ENCODE data around the gene OCA2.

The OCA2 gene

GRCh38 chr15:27869697-27870281, 229.3 kb downstream of the OCA2 start:
- H3K36me3 ChIP-seq (replicated peaks), result no peaks in the 10 kb centered on the region
- H3K4me3 ChIP-seq, result no peak overlapping the region
- in situ Hi-C loops (cut with MboI; ENCODE audit: low sequenced_read_pairs), result no loop called here
- no peaks in the 10 kb centered on the region for H3K4me1 ChIP-seq
- no peaks in the 10 kb centered on the region for H3K9me3 ChIP-seq
- no peaks in the 10 kb centered on the region for H3K27me3 ChIP-seq (ENCODE audit: low read depth)
- no peak for DNase-seq (ENCODE audit: low spot score in 2 of 2)

DNA sequence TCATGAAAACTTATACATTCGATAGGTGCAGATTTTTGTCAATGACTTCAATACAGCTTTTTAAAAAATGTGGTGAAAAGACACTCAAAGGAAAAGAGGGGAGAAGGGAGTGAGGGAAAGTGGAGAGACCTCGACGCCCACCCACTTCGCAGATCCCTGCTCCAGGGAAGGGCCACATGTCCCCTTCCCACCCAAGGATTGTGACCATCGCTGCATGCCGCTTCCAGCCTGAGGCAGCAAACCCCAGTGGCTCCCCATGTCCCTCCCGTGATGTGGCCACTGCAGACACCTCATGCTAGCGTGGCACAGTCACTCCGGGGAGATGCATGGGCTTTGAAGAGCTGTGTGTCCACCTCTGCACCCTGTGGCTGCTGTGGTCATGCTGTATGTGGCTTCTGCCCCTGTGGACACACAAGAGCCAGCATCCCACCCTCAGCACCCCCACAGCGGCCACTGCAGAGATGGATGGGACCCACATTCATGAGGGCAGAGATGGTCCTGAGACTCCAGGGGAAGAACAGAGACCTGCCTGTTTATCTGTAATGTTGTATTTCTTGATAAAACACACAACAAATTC, 230.2 kb downstream of the OCA2 start:
- Histone ChIP-seq H3K27me3 (ENCODE audit: low read depth) (no peaks in the 10 kb centered on the region), H3K36me3 (replicated peaks) (no peaks in the 10 kb centered on the region), H3K4me1 (no peaks in the 10 kb centered on the region), H3K9me3 (no peaks in the 10 kb centered on the region), H3K4me3 (no peak overlapping the region)
- DNase-seq (ENCODE audit: low spot score in 2 of 2), result no peak
- in situ Hi-C loops (cut with MboI; ENCODE audit: low sequenced_read_pairs), result no loop called here

GRCh38 chr15:27867861-27868260, 231.3 kb downstream of the OCA2 start:
- Histone ChIP-seq H3K4me3 (no peak overlapping the region), H3K27me3 (ENCODE audit: low read depth) (no peaks in the 10 kb centered on the region), H3K36me3 (replicated peaks) (no peaks in the 10 kb centered on the region), H3K4me1 (no peaks in the 10 kb centered on the region), H3K9me3 (no peaks in the 10 kb centered on the region)
- no peak for DNase-seq (ENCODE audit: low spot score in 2 of 2)
- in situ Hi-C loops (cut with MboI; ENCODE audit: low sequenced_read_pairs), result no loop called here

GRCh38 chr15:27866505-27867165, 232.5 kb downstream of the OCA2 start:
- H3K36me3 ChIP-seq (replicated peaks), result no peaks in the 10 kb centered on the region
- DNase-seq (ENCODE audit: low spot score in 2 of 2), result no peak
- in situ Hi-C loops (cut with MboI; ENCODE audit: low sequenced_read_pairs), result no loop called here
- no peaks in the 10 kb centered on the region for H3K27me3 ChIP-seq (ENCODE audit: low read depth)
- no peak overlapping the region for H3K4me3 ChIP-seq
- no peaks in the 10 kb centered on the region for H3K4me1 ChIP-seq
- H3K9me3 ChIP-seq, result no peaks in the 10 kb centered on the region

- in situ Hi-C loops (cut with MboI; ENCODE audit: low sequenced_read_pairs), result no loop called here
- Histone ChIP-seq H3K9me3 (no peaks in the 10 kb centered on the region), H3K4me1 (no peaks in the 10 kb centered on the region), H3K36me3 (replicated peaks) (no peaks in the 10 kb centered on the region), H3K4me3 (no peak overlapping the region), H3K27me3 (ENCODE audit: low read depth) (no peaks in the 10 kb centered on the region)
- no peak for DNase-seq (ENCODE audit: low spot score in 2 of 2)
These were observed 233.2 kb downstream of the OCA2 start for GRCh38 chr15:27865926-27866325.

- Histone ChIP-seq H3K9me3 (no peaks in the 10 kb centered on the region), H3K4me3 (no peak overlapping the region), H3K36me3 (replicated peaks) (no peaks in the 10 kb centered on the region), H3K27me3 (ENCODE audit: low read depth) (no peaks in the 10 kb centered on the region), H3K4me1 (no peaks in the 10 kb centered on the region)
- in situ Hi-C loops (cut with MboI; ENCODE audit: low sequenced_read_pairs), result no loop called here
- DNase-seq (ENCODE audit: low spot score in 2 of 2), result no peak
These were observed 233.7 kb downstream of the OCA2 start for GRCh38 chr15:27865323-27865922.

DNA sequence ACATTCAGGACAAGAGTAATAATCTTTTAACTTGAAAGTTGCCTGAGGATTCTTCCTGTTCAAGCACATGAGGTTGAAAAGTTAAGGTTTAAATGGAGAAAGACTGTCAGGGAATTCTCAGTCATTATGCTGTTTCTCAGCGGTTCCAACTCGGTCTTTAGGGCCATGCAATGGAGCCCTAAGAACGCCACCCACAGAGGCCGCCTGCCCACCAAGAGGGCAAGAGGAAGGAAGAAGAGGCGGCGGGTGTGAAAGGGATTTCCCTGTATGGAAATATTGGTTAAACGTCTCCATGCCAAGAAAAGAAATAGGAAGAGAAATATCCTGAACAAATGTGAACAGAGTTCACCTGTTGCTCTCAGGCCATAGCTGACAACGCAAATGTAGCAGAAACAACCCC, 234.4 kb downstream of the OCA2 start:
- Histone ChIP-seq H3K9me3 (no peaks in the 10 kb centered on the region), H3K4me3 (no peak overlapping the region), H3K27me3 (ENCODE audit: low read depth) (no peaks in the 10 kb centered on the region), H3K36me3 (replicated peaks) (no peaks in the 10 kb centered on the region), H3K4me1 (no peaks in the 10 kb centered on the region)
- in situ Hi-C loops (cut with MboI; ENCODE audit: low sequenced_read_pairs), result no loop called here
- DNase-seq (ENCODE audit: low spot score in 2 of 2), result no peak

- Histone ChIP-seq H3K9me3 (no peaks in the 10 kb centered on the region), H3K4me1 (no peaks in the 10 kb centered on the region), H3K27me3 (ENCODE audit: low read depth) (no peaks in the 10 kb centered on the region), H3K4me3 (no peak overlapping the region), H3K36me3 (replicated peaks) (no peaks in the 10 kb centered on the region)
- in situ Hi-C loops (cut with MboI; ENCODE audit: low sequenced_read_pairs), result no loop called here
- no peak for DNase-seq (ENCODE audit: low spot score in 2 of 2)
These were observed 235.0 kb downstream of the OCA2 start for GRCh38 chr15:27864086-27864485.

DNA sequence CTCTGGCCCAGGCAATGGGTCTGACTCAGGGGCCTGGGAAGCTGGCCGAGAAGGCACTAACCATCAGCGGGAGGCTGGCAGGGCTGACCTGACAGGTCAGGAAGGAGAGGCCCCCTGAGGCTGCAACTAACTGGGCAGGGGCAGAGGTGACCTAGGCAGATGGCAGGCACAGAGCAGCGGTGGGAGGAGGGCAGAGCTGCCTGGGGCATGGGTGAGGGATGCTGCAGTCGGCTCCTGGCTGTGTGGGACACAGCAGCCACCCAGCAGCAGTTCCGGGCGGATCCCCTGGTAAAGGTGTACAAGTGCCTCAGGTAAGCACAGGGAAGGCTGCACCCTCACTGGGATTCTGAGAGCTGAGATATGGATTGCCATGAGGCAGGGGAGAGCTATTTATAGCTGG, 236.1 kb downstream of the OCA2 start:
- Histone ChIP-seq H3K36me3 (replicated peaks) (no peaks in the 10 kb centered on the region), H3K4me1 (no peaks in the 10 kb centered on the region), H3K27me3 (ENCODE audit: low read depth) (no peaks in the 10 kb centered on the region), H3K9me3 (no peaks in the 10 kb centered on the region), H3K4me3 (no peak overlapping the region)
- no peak for DNase-seq (ENCODE audit: low spot score in 2 of 2)
- in situ Hi-C loops (cut with MboI; ENCODE audit: low sequenced_read_pairs), result no loop called here

DNA sequence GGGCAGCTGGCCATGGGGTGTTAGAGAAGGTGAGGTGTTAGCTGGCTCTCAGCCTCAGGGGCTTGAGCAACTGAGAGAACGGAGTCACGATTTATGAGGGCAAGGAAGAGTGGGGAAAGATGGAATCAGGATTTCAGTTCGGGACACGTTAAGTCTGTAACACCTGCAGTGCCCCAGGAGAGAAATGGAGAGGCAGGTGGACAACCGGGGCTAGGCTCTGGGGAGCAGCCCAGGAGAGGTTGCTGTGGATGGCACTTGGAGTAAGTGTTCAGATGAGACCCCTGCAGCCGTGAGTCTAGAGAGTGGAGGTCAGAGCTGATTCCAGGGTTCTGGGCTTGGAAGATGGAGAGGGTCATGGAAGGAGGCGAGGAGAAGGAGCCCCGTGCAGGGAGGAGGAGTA, 237.9 kb downstream of the OCA2 start:
- no peak for DNase-seq (ENCODE audit: low spot score in 2 of 2)
- in situ Hi-C loops (cut with MboI; ENCODE audit: low sequenced_read_pairs), result no loop called here
- Histone ChIP-seq H3K36me3 (replicated peaks) (no peaks in the 10 kb centered on the region), H3K4me1 (no peaks in the 10 kb centered on the region), H3K27me3 (ENCODE audit: low read depth) (no peaks in the 10 kb centered on the region), H3K9me3 (no peaks in the 10 kb centered on the region), H3K4me3 (no peak overlapping the region)

DNA sequence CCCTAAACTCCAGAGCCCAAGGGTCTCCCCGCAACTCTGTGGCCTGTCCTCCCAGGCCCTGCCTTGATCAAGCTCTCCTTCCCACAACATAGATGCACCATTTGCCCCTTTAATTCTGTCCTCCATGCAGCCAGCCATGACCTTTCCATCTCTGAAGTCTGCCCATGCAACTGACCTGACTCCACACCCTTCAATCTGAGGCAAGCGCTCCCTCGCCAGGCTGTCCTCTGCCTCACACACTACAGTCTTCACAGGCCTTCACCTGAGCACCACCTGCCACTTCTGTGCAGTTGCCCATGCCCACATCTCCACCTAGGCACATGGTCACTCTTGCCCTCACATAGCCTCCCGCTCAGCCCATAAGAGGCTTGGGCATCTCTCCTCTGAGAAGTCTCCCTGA, 244.0 kb downstream of the OCA2 start:
- DNase-seq (ENCODE audit: low spot score in 2 of 2), result no peak
- H3K36me3 ChIP-seq (replicated peaks), result no peaks in the 10 kb centered on the region
- in situ Hi-C loops (cut with MboI; ENCODE audit: low sequenced_read_pairs), result no loop called here

GRCh38 chr15:27854601-27855000, 244.5 kb downstream of the OCA2 start:
- Histone ChIP-seq H3K27me3 (ENCODE audit: low read depth) (no peaks in the 10 kb centered on the region), H3K4me1 (no peaks in the 10 kb centered on the region), H3K4me3 (no peak overlapping the region), H3K9me3 (no peaks in the 10 kb centered on the region), H3K36me3 (replicated peaks) (no peaks in the 10 kb centered on the region)
- in situ Hi-C loops (cut with MboI; ENCODE audit: low sequenced_read_pairs), result no loop called here
- no peak for DNase-seq (ENCODE audit: low spot score in 2 of 2)

More for the DNA sequence above, 244.0 kb downstream of the OCA2 start:
- Histone ChIP-seq H3K27me3 (ENCODE audit: low read depth) (no peaks in the 10 kb centered on the region), H3K9me3 (no peaks in the 10 kb centered on the region), H3K4me3 (no peak overlapping the region), H3K4me1 (no peaks in the 10 kb centered on the region)

DNA sequence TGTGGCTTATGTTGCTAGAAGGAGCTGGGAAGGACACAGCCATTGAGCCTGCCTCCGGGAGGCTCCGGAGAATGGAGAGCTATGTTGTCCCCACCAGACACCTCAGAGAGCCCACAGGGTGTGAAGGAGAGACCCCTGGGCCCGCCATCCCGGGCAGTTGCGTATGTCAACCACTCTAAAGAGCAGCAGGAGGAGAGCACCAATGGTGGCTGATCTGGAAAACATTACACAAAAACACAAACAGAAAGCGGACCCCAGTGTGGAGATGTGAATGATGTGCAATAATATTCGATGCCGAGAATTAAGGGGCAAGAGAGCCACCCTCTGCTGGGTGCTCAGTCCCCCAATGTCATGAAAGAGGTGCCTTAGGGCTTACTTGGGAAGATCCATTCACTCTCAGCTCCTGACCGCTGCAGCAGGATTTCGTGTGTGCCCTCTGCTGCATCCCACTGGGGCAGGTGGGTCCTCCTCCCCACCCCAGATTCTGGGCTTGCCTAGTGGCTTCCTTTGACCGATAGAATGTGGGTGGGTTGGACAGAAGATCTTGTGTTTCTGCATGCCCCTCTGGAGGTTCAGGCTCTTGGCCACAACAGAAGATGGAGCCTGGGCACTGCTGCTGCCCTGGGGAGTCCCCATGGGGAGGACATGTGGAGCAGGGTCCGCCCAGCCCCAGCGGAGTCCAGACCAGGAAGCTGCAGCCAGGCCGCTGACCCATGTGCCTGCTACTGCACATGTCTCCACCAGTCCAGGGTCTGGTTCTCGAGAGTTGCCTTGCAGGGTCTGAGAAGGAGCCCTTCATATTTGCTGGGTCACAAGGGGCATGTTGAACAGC, 245.3 kb downstream of the OCA2 start:
- no peak overlapping the region for H3K4me3 ChIP-seq
- no peaks in the 10 kb centered on the region for H3K9me3 ChIP-seq
- no peaks in the 10 kb centered on the region for H3K36me3 ChIP-seq (replicated peaks)
- in situ Hi-C loops (cut with MboI; ENCODE audit: low sequenced_read_pairs), result no loop called here
- DNase-seq (ENCODE audit: low spot score in 2 of 2), result no peak
- H3K4me1 ChIP-seq, result no peaks in the 10 kb centered on the region
- H3K27me3 ChIP-seq (ENCODE audit: low read depth), result no peaks in the 10 kb centered on the region

DNA sequence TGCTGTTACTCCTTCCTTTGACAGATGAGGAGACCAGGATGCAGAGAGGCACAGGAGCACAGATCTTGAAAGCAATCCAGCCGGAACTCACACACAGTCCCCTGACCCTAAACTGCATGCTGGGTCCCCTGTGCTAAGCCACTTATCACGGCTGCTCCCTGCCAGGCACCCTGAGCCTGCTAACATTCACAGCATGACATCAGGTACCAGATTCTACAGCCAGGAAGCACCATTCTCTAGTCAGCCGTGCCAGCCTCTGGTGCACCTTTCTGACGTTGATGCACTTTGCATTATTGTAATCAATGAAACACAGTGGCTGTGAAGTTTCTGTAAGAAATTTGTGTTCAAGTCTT, 247.3 kb downstream of the OCA2 start:
- Histone ChIP-seq H3K27me3 (ENCODE audit: low read depth) (no peaks in the 10 kb centered on the region), H3K36me3 (replicated peaks) (no peaks in the 10 kb centered on the region), H3K4me3 (no peak overlapping the region), H3K9me3 (no peaks in the 10 kb centered on the region; the same call in 1 of the 2 replicates), H3K4me1 (no peaks in the 10 kb centered on the region)
- DNase-seq (ENCODE audit: low spot score in 2 of 2), result no peak
- in situ Hi-C loops (cut with MboI; ENCODE audit: low sequenced_read_pairs), result no loop called here

Measured in HAP-1 (cell line).